Activated naive CD4-positive, alpha-beta T cell treated with anti-CD3 and anti-CD28 coated beads, Interleukin-2, amount 50 U/mL, for 72 hours (primary cell): ENCODE results near the gene CDH12. TPM values are rescaled to one million over a fixed set of nuclear protein-coding genes. Genes with fewer than 3 reads are reported as not detected.
"Not testable (repeated sequence)": the region's sequence is repeated elsewhere in the genome, so short reads cannot be mapped to it uniquely, and the experiment has no call there.

Experiments
- ATAC-seq, 2 donors: fragments of 150-1000 bp; cut with Tn5 transposase; 2 replicates each; pipeline ENCODE4 v1.10.0; 2021; ENCODE audit warnings: mild to moderate bottlenecking in 2 of 2, moderate library complexity in 2 of 2
- DNase-seq, 2 donors: peaks; one replicate each; pipeline ENCODE4 v3.0.0; 2021 to 2022; ENCODE audit warnings: low spot score in 2 of 2
- H3K27ac Mint-ChIP-seq, 2 donors: one replicate each; pipeline ENCODE4 v1.8.0; 2022; ENCODE audit warnings: mild to moderate bottlenecking in 2 of 2, mixed read lengths in 2 of 2
- H3K36me3 Mint-ChIP-seq, 2 donors: one replicate each; pipeline ENCODE4 v1.8.0; 2022; ENCODE audit warnings: mixed read lengths in 2 of 2
- H3K9me3 Mint-ChIP-seq, 2 donors: one replicate each; pipeline ENCODE4 v1.8.0; 2022; ENCODE audit warnings: mixed read lengths in 2 of 2
- total RNA-seq, 2 donors: library from RNA; stranded (reverse); gene quantifications; one replicate each; pipeline ENCODE4 v1.2.3, GENCODE V29; 2022

CDH12 gene
- total RNA-seq, 2 donors from 2014 or later, result not detected

- no peak overlapping the region for H3K27ac Mint-ChIP-seq
Measured at GRCh38 chr5:22050931-22051330, 802.2 kb downstream of the CDH12 start.

GRCh38 chr5:22044229-22044628 lies 808.9 kb downstream of the CDH12 start:
- H3K9me3 Mint-ChIP-seq, result peaks cover 21 to 33% of the 10 kb centered on the region in 2 donors
- DNase-seq, result no peak
- peaks cover 0 to 9% of the 10 kb centered on the region in 2 donors for H3K36me3 Mint-ChIP-seq
- no peak overlapping the region for H3K27ac Mint-ChIP-seq
- no peak for ATAC-seq

More at GRCh38 chr5:22050931-22051330, 802.2 kb downstream of the CDH12 start:
- Mint-ChIP-seq H3K36me3 (peaks cover 0 to 5% of the 10 kb centered on the region in 2 donors), H3K9me3 (peaks cover 18 to 24% of the 10 kb centered on the region in 2 donors)
- DNase-seq (no peak), ATAC-seq (no peak)

- Mint-ChIP-seq H3K36me3 (no peaks in the 10 kb centered on the region), H3K9me3 (peaks cover 8 to 16% of the 10 kb centered on the region in 2 donors), H3K27ac (no peak overlapping the region)
- DNase-seq (no peak), ATAC-seq (no peak)
Measured at GRCh38 chr5:22036061-22036460, 817.1 kb downstream of the CDH12 start.

- ATAC-seq (no peak), DNase-seq (no peak)
- peaks cover 8% of the 10 kb centered on the region in 2 donors for H3K9me3 Mint-ChIP-seq
- no peak overlapping the region for H3K27ac Mint-ChIP-seq
- H3K36me3 Mint-ChIP-seq, result peaks cover 0 to under 1% of the 10 kb centered on the region in 2 donors
Measured at GRCh38 chr5:22033066-22033465, 820.1 kb downstream of the CDH12 start.

GRCh38 chr5:22023784-22024183 lies 829.4 kb downstream of the CDH12 start:
- DNase-seq, result no peak
- Mint-ChIP-seq H3K9me3 (peaks cover 23 to 30% of the 10 kb centered on the region in 2 donors), H3K27ac (no peak overlapping the region), H3K36me3 (peaks cover 0 to 5% of the 10 kb centered on the region in 2 donors)
- ATAC-seq, result no peak

GRCh38 chr5:22012893-22013292 lies 840.3 kb downstream of the CDH12 start:
- not testable (repeated sequence) for ATAC-seq, DNase-seq, H3K36me3 Mint-ChIP-seq, H3K27ac Mint-ChIP-seq
- peaks cover 6 to 12% of the 10 kb centered on the region in 2 donors for H3K9me3 Mint-ChIP-seq

- H3K36me3 Mint-ChIP-seq, H3K9me3 Mint-ChIP-seq, H3K27ac Mint-ChIP-seq, DNase-seq, ATAC-seq: not testable (repeated sequence)
Measured at GRCh38 chr5:22010808-22011207, 842.3 kb downstream of the CDH12 start.

- not testable (repeated sequence) for H3K36me3 Mint-ChIP-seq, H3K9me3 Mint-ChIP-seq, DNase-seq, H3K27ac Mint-ChIP-seq, ATAC-seq
Measured at GRCh38 chr5:22001097-22001496, 852.0 kb downstream of the CDH12 start.

GRCh38 chr5:21985799-21986198 lies 867.3 kb downstream of the CDH12 start:
- ATAC-seq, H3K9me3 Mint-ChIP-seq, H3K36me3 Mint-ChIP-seq, H3K27ac Mint-ChIP-seq, DNase-seq: not testable (repeated sequence)

- not testable (repeated sequence) for H3K27ac Mint-ChIP-seq, H3K9me3 Mint-ChIP-seq, H3K36me3 Mint-ChIP-seq, DNase-seq, ATAC-seq
Measured at GRCh38 chr5:21951571-21951970, 901.6 kb downstream of the CDH12 start.

GRCh38 chr5:21931116-21931515 lies 922.0 kb downstream of the CDH12 start:
- Mint-ChIP-seq H3K36me3 (no peaks in the 10 kb centered on the region), H3K9me3 (peaks cover 19% of the 10 kb centered on the region in 2 donors), H3K27ac (no peak overlapping the region)
- no peak for ATAC-seq
- DNase-seq, result no peak

GRCh38 chr5:21919414-21920022 lies 933.6 kb downstream of the CDH12 start:
- no peaks in the 10 kb centered on the region for H3K36me3 Mint-ChIP-seq
- no peak for ATAC-seq
- DNase-seq, result no peak
- H3K9me3 Mint-ChIP-seq, result peaks cover 12 to 13% of the 10 kb centered on the region in 2 donors
- no peak overlapping the region for H3K27ac Mint-ChIP-seq

GRCh38 chr5:21918451-21918850 lies 934.7 kb downstream of the CDH12 start:
- ATAC-seq (no peak), DNase-seq (no peak)
- H3K36me3 Mint-ChIP-seq, result no peaks in the 10 kb centered on the region
- H3K27ac Mint-ChIP-seq, result no peak overlapping the region
- H3K9me3 Mint-ChIP-seq, result peaks cover 12 to 14% of the 10 kb centered on the region in 2 donors

GRCh38 chr5:21910731-21911130 lies 942.4 kb downstream of the CDH12 start:
- H3K9me3 Mint-ChIP-seq, result peaks cover 12 to 14% of the 10 kb centered on the region in 2 donors
- no peaks in the 10 kb centered on the region for H3K36me3 Mint-ChIP-seq
- DNase-seq (no peak), ATAC-seq (no peak)
- H3K27ac Mint-ChIP-seq, result no peak overlapping the region

- Mint-ChIP-seq H3K9me3 (peaks cover 10 to 13% of the 10 kb centered on the region in 2 donors), H3K36me3 (no peaks in the 10 kb centered on the region), H3K27ac (no peak overlapping the region)
- DNase-seq, result no peak
- ATAC-seq, result no peak
Measured at GRCh38 chr5:21895766-21896350, 957.3 kb downstream of the CDH12 start.

- DNase-seq (no peak), ATAC-seq (no peak)
- Mint-ChIP-seq H3K36me3 (no peaks in the 10 kb centered on the region), H3K27ac (no peak overlapping the region), H3K9me3 (peaks cover 3 to 8% of the 10 kb centered on the region in 2 donors)
Measured at GRCh38 chr5:21893161-21893560, 960.0 kb downstream of the CDH12 start.

- Mint-ChIP-seq H3K9me3 (peaks cover 8% of the 10 kb centered on the region in 2 donors), H3K36me3 (no peaks in the 10 kb centered on the region), H3K27ac (no peak overlapping the region)
- no peak for DNase-seq
- no peak for ATAC-seq
Measured at GRCh38 chr5:21889581-21889980, 963.6 kb downstream of the CDH12 start.
